HG03097 (cell line): ENCODE results near the gene RAP1GAP2.
"Not testable (repeated sequence)": the region's sequence is repeated elsewhere in the genome, so short reads cannot be mapped to it uniquely, and the experiment has no call there.

Source experiments
- ATAC-seq: cut with Tn5 transposase; IDR thresholded peaks from one replicate; pipeline ENCODE4 v1.9.1; 2021; ENCODE audit not compliant: unreplicated experiment, low FRiP score

Gene RAP1GAP2

DNA sequence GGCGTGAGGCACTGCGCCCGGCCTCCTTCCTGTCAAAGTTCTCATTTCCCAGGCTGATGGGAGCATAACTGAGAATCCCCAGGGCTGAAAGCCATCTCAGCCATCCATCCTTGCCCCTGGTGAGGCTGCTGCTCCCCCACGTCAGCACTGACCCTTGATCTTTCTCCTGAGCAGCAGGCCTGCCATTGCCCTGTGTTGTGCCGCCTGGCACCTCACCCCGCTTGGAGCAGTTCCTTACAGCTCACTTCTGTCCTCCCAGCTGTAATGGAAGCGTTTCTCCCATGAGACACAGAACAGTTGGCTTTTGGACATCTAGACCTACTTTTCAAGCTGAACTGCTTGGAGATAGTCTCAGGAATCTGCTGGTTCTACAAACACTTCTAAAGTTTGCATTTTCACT, 215.7 kb downstream of the RAP1GAP2 start:
- no peak for ATAC-seq

DNA sequence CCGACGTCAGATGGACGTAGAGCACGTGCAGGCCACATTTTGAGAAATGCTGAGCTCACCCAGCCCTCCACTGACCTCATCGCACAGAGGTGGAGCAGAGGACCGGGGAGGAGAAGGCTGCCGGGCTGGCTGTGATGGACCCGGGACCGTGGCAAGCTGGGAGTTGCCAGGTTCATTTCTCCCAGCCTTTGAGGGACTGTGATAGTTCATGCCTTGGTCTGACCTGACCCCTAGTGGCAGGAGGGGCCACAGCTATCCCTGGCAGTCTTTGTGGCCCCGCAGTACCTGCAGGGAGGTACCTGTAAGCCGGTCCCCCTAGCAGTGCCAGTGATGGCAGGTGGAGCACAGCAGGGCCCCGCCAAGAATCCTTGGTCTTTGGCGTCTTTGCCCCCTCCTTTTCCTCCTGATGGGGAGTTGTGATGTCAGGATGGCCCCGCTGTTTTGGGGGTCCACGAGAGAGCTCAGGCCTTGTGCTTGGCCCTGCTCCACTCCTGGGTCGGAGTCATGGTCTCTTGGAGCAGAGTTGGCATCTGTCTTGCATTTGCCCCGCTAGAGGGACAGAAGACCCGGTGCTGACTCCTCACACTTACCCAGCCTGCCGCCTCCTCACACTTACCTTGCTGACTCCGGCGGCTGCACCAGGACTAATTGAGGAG, 216.8 kb downstream of the RAP1GAP2 start:
- no peak for ATAC-seq

DNA sequence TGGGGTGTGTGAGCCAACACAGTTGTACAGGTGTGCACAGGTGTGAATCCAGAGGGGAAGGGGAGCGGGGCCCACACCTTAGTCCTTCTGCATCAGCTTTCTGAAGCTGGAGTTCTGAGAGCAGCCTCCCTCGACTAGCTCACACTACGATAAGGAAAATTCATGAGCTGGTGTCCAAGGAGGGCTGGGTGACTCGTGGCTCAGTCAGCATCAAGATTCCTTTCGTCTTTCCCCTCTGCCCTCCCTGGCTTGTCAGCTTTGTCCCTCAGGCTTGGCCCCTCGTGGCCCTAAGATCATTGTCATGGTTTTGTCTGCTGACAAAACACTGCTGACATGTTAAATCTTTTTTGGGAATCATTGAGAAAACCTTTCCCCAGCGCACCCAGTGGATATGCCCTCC, 219.7 kb downstream of the RAP1GAP2 start:
- ATAC-seq, result no peak

DNA sequence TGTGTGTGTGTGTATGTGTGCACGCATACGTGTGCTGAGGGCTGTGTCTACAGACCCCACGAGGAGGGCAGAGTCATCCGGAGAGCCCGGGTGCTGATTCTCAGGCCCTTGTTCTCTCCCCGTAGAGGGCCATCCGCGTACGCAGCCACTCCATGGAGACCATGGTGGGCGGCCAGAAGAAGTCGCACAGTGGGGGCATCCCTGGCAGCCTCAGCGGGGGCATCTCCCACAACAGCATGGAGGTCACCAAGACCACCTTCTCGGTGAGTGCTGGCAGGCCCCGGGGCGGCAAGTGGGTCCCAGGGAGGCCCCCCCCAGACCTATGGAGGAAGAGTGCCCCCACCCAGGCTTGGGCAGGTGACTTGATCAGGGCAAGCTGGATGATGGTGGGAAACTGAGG, 221.7 kb downstream of the RAP1GAP2 start:
- no peak for ATAC-seq

DNA sequence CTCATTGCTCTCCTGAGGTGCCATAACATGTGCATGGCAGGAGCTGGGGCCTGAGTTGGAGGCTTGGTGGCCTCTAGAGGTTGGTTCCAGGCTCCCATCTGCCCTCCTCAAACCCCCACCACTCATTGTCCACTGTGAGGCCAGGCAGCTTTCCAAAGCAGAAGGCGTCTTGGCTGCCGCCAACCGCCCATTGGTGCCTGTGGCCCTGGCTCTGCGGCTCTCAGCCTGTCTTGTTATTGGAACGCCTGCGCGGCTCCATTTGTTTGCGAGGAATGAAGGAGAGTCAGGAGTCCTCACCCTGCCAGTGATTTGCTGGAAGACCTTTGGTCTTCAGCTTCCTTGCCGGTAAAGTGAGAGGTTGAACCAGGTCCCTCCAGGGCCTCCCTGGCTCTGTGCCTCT, 223.5 kb downstream of the RAP1GAP2 start:
- ATAC-seq, result no peak

DNA sequence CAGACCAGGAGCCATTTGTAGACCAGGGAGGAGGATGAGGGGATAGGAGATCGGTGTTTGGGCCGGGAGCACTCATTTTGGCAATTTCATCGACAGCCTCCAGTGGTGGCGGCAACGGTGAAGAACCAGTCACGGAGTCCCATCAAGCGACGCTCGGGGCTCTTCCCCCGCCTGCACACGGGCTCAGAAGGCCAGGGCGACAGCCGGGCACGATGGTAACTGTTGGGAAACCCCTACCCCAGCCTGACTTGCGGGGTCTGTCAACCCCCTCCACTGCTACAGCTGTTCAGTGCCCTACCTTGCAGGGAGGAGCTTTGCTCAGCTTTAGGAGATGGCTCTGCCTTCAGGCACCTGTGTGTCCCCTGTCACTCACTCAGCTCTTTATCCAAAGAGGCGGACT, 224.1 kb downstream of the RAP1GAP2 start:
- ATAC-seq, result no peak

DNA sequence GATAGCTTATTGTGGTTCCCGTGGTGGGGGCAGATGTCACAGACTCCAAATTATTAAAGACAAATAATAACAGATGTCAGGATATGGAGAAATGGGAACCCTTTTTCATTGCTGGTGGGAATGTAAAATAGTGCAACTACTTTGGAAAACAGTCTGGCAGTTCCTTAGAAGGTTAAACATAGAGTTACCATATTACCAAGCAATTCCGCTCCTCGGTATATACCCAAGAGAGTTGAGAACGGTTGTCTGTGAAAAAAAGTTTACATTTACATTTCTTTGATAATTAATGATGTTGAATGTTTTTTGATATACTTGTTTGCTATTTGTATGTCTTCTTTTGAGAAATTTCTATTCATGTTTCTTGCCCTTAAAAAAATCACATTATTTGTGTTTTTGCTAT, 226.0 kb downstream of the RAP1GAP2 start:
- no peak for ATAC-seq

DNA sequence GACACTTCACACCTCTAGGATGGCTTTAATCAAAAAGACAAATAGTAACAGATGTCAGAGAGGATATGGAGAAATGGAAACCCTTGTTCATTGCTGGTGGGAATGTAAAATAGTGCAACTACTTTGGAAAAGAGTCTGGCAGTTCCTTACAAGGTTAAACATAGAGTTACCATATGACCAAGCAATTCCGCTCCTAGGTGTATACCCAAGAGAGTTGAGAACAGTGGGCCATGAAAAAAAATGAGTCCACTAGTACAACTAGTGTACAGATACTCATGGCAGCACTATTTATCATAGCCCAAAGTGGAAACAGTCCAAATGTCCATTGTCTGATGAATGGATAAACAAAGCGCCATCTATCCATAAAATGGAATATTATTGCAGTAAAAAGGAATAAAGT, 228.1 kb downstream of the RAP1GAP2 start:
- ATAC-seq, result no peak

DNA sequence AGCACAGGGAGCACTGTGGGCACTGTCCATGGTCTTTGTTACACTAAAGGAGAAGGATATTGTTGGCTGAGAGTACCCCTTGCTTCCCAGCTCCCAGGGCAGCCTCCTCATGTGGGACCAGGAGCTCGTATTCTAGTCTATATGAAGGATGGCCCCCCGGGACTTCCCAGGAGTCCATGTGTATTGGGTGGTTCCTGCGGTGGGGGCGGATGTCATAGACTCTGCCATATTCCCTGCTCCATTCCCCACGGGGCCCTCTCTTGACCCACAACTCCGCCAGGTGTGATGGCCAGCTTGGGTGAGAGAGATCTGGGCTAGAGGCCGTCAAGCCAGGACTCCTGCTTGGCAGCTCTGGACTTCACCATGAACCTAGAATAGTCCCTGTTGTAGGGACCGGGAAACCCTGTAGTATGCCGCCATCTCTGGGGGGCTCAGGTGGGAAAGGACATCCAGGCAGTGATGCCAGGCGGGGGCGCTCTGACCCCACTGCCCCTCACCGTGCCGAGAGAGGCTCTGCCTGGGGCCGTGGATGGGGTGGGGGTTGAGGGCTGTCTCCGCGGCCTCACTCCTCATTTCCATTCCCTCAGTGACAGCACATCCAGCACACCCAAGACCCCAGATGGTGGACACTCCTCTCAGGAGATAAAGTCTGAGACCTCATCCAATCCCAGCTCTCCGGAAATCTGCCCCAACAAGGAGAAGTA, 229.3 kb downstream of the RAP1GAP2 start:
- no peak for ATAC-seq

DNA sequence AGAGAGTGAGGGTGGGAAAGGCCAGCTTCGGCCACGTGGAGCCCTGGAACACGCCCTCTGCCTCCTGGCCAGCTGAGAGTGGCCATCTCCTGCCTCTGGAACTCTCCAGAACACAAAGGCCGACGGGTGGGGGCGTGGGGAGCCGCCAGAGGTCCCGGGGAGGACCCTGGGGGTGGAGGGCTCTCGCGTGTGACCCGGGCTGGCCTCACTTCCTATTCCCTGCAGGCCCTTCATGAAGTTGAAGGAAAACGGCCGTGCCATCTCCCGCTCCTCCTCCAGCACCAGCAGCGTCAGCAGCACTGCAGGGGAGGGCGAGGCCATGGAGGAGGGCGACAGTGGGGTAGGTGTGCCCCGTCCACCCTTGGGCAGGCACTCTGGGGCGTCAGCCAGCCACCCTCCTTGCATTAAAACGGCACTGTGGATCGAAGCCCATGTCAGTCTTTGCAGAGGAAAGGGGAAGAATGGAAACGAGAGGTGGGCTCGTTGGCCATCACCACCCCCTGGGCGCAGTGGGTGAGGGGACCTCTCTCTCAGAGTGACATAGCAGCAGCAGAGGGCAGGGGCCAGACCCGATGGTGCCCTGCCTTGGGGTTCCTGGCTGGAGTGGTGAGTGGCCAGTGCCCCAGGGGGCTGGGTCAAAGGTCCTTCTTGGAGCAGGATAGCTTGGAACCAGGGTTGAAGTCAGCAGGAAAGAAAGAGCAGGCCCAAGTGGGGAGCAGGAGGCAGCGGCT, 230.1 kb downstream of the RAP1GAP2 start:
- no peak for ATAC-seq

DNA sequence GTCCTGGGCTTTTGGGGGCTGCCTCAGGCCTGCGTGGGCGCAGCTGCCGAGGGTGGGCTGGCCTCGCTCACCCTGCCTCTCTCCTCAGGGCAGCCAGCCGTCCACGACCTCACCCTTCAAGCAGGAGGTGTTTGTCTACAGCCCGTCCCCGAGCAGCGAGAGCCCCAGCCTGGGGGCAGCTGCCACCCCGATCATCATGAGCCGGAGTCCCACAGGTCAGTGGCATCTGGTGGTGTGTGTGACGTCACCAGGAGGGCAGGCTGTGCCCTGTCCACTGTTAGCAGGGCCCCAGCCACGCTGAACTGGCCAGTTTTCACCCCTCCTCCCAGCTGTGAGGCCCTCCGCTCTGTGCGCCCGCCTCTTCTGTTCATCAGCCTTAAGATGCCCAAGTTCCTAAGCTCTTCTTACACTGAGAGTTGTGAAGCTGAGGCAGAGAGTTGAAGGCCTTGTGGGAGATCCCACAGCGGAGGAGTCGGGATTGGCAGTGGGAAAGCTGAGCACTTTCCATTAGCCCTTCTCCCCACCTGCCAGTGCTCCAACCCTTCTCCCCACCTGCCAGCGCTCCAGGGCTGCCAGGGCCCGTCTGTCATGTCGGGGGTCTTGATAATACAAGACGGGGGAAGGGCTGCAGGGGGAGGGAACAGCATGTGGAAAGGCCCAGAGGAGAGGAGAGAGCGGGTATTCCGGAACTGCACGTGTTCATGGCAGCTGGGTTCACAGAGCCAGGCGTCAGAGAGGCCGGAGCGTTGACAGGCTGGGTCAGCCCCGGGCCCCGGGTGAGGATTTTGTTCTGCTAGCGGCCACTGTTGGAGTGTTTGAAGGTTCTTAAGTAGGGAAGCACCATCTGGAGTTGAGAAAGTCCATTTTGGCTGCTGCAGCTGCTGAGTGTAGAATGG, 230.9 kb downstream of the RAP1GAP2 start:
- no peak for ATAC-seq

DNA sequence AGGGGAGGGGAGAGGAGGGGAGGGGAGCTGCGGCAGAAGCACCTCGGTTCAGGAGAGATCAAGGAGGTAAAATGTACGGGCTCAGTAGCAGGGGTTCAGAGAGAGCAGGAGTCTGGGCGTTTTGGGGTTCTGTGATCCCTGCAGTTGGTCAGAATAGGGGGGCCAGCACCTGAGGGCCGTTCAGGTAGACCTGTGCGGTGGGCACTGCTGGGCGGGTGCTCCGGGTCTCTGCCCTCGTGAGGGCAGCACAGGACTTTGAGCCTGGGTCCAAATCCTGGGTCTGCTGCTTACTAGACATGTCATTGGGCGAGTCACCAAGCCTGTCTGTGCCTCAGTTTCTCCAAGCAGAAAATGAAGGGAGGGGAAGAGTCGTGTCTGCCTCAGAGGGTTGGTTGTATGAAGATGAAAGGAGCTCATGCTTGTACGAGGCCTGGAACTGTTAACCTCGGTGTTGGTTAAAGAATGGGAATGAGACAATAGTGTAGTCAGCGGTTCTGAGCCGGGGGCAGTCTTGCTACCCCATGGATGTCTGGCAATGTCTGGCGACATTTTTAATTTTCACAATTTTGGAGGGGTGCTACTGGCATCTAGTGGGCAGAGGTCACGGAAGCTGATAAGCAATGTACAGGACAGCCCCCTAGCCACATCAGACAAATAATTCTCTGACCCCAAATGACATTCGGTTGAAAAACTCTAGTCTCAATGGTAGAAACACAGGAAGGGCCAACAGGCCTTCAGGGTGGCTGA, 231.7 kb downstream of the RAP1GAP2 start:
- ATAC-seq, result no peak

DNA sequence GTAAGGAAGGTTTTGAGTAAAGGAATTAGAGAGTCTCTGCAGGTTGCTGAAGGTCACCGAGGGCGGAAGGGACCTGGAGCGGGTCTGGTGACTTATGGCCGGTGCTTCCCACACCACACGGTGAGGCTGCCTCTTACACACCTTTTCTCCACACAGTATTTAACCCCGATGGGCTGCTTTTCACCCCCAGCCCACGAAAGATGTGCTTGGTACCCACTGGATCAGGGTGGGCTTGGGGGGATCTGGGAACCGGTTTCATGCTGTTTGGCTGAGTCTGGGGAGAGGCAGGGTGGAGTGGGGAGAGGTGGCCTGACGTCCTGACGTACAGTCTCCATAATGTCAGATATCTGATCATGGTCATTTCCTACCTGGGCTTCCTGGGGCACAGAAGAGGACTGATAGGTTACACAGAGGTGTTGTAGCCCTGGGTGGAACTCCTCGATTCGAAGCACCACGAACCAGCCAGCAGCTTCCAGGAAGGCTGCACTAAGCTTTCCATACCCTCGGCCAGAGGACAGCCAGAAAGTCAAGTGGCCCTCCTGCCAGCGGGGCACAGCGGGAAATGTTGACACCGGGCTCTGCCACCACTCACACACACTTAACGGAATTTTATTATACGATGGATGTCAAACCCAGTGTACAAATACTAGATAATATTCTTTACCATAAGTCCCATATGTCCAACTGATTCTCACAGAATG, 233.1 kb downstream of the RAP1GAP2 start:
- no peak for ATAC-seq

DNA sequence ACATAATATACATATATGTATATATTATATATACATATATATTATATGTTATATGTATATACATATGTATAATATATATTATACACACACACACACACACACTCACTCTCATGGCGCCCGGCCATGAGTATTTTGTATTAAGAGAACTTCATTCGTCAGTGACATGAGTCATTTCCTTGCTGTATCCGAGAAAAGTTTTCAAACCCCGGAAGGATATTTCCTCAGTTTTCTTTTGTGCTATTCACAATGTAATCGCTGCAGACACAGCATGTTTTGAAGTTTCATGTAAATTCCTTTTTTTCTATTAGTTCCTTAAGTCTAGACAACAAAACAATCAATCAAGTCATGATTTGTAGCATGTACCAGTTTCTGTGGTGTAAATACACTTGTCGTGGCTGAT, 233.9 kb downstream of the RAP1GAP2 start:
- no peak for ATAC-seq

DNA sequence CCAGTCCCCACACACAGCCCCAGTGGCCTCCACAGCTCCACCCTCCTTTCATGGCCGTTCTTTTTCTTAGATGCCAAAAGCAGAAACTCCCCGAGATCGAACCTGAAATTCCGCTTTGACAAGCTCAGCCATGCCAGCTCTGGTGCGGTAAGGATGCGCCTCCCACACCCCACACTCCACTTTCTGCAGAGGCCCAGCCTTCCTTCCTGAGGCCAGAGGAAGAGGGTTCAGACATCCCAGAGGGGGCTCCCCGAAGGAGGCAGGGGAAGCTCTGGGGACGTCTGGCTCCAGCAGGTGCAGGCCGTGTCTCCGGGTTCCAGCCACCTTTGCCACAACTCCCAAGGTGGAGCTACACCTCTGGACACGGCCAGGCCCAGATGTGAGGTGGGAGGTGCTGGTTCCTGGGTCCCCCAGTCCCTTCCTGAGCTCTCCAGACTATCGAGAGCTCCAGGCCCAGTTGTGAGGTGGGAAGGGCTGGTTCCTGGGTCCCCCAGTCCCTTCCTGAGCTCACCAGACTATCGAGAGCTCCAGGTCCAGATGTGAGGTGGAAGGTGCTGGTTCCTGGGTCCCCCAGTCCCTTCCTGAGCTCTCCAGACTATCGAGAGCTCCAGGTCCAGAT, 234.7 kb downstream of the RAP1GAP2 start:
- not testable (repeated sequence) for ATAC-seq

DNA sequence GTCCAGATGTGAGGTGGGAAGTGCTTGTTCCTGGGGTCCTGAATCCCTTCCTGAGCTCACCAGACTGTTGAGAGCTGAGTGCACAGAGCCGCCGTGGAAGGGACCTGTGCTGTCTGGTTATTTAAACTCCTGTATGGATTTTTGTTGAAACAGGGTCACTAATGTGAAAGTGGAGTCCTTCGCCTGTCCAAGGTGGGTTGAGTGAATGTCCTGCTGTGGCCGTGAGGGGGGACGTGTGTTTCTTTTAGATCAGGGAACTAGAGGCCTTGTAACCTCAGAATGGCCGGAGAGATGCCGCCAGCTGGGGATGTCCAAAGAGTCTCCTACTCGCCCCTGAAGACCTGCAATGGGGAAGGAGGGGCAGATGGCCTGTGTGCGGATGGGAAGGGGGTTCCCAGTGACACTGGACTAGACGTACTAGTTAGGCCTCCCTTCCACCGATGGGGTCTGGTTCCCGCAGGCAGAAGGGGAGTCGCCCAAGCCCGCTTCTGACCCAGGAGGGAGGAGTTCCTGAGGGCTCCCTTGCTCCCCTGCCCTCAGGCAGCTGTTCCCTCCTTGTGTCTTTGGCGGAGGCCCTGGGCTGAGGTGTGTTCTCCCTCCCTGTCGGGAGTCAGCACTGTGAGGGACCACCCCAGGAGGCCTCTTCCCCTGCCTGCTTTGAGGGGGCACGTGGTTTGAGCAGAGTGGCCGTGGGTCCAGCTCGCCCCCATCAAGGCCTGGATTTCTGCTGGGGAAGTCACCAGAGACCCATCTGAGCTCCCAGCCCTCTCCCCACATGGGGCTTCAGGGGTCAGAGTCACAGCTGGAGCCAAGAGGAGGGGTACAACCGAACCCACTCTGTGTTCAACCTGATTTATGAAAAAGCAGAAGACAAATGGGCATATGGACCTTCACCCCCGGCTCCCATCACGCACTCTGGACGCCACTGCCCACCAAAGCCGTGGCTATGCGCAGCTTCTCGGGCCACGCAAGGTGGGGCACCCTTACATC, 236.3 kb downstream of the RAP1GAP2 start:
- no peak for ATAC-seq

DNA sequence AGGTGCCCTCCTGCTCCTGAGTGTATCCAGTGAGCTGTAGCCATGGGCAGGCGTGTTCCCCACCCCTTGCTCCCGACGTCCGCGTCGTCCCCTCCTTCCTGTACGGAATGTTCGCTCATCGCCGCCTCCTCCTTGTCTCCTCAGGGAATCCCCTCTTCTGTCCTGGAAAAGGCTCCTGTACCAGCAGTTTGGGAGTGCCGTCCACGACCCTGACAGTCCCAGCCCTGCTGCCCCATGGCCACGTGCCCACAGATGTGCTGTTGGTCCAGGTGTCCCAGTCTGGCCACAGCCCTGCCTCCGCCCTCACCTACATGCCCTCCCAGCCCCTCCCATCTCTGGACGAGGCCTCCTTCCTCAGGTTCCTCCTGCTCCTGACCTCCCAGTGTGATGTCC, 237.0 kb downstream of the RAP1GAP2 start:
- ATAC-seq, result no peak
